ENCODE data around the gene CC2D1A.

GRCh38 chr19:13882836-13883235 is 23.2 kb upstream of the CC2D1A start:
- TF ChIP-seq SPI1 (IDR thresholded peaks at IDR 0.05; ENCODE audit: low read depth, low read length) (no peak), TAF1 (IDR thresholded peaks at IDR 0.05; ENCODE audit: low read depth, low read length) (no peak)
